ENCODE data around the gene CYB561. TPM values are rescaled to one million over a fixed set of nuclear protein-coding genes. Genes with fewer than 3 reads are reported as not detected.

The CYB561 gene
- polyA plus RNA-seq, 3 donors, result 5.2 to 11.8 (median 8.3) TPM

DNA sequence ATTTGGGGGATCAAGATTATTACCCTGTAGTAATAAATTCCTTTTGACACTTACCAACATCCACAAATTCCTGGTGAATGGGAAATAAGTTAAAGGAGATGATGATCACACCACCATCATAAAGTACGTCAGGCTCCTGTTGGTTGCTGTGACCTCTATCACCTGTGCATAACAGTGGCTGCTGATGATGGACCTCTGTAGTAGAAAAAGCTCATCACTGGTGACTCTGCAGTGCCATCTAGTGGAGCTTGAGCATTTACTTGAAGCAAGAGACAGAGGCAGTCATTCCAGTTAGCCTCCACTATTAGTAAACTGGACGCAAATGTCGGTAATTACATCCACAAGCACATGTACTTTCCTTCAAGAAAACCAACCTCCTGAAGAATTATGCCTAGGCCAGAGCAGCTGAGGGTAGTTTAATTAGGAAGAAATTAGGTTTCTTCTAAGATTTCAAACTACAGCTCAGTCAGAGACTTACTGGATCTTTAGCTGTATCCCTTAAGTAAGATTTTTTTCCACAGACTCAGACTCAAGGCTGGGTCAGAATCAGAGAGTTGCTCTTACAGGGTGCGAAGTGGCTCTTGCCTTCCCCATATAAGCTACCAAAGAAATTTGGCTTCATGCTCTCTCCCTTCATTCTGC lies 39.3 kb downstream of the CYB561 start:
- H3K9me3 ChIP-seq (replicated peaks in 1 of 2; ENCODE audit: control insufficient read depth in 1 of 2, insufficient read depth in 1 of 2, low read length in 2 of 2), result no peaks in the 10 kb centered on the region
- H3K36me3 Mint-ChIP-seq, result peaks cover 13% of the 10 kb centered on the region in 2 donors
- peaks cover 0 to 1% (median 0%) of the 10 kb centered on the region in 3 donors for H3K27me3 Mint-ChIP-seq (ENCODE audit: low read depth in 3 of 3)
- WGBS (ENCODE audit: insufficient coverage), result no CpG with 5 or more reads among the region's 4 CpGs
- peaks cover 0 to 1% (median 0%) of the 10 kb centered on the region in 7 donors for H3K9me3 Mint-ChIP-seq
- H4K20me1 ChIP-seq (ENCODE audit: insufficient read depth, low read length), result no peaks in the 10 kb centered on the region
- intact Hi-C loops (cut with micrococcal nuclease), result loop anchor here (2.0 to 10.0 kb wide), 4 partner anchors 292 to 704 kb away; no protein-coding TSS in a partner anchor
- DNase-seq, result peak; percentile 63 to 74 (median 73)
- peaks cover 2 to 3% of the 10 kb centered on the region in 2 donors for H3K36me3 ChIP-seq (replicated peaks in 1 of 2; ENCODE audit: control insufficient read depth in 1 of 2, insufficient read depth in 2 of 2, low read length in 2 of 2)
- H3K4me3 Mint-ChIP-seq, result no peak overlapping the region
- no peaks in the 10 kb centered on the region for H3K4me1 ChIP-seq (ENCODE audit: control insufficient read depth in 1 of 2, insufficient read depth in 2 of 2, low read length in 2 of 2)
- H3K9ac ChIP-seq (ENCODE audit: insufficient read depth, low read length, poor library complexity, severe bottlenecking), result no peak overlapping the region
- H3K27ac ChIP-seq (ENCODE audit: low read depth in 1 of 2, low read length in 2 of 2), result no peak overlapping the region
- no peak overlapping the region for H3K27ac Mint-ChIP-seq
- no peak overlapping the region for H2AFZ ChIP-seq (ENCODE audit: insufficient read depth, low read depth, low read length, poor library complexity, severe bottlenecking)
- H3K4me2 ChIP-seq (replicated peaks; ENCODE audit: extremely low read depth, low read length, poor library complexity, severe bottlenecking), result no peak overlapping the region
- H3K27me3 ChIP-seq (ENCODE audit: control insufficient read depth in 2 of 2, insufficient read depth in 2 of 2, low read length in 2 of 2), result no peaks in the 10 kb centered on the region
- no peaks in the 10 kb centered on the region for H3K79me2 ChIP-seq (ENCODE audit: insufficient read depth, low read length)
- peaks cover 3% of the 10 kb centered on the region for H3K4me1 Mint-ChIP-seq
- H3K4me3 ChIP-seq (replicated peaks in 1 of 3; ENCODE audit: low read depth in 2 of 3, low read length in 3 of 3), result no peak overlapping the region
- TF ChIP-seq, protein P1, sequence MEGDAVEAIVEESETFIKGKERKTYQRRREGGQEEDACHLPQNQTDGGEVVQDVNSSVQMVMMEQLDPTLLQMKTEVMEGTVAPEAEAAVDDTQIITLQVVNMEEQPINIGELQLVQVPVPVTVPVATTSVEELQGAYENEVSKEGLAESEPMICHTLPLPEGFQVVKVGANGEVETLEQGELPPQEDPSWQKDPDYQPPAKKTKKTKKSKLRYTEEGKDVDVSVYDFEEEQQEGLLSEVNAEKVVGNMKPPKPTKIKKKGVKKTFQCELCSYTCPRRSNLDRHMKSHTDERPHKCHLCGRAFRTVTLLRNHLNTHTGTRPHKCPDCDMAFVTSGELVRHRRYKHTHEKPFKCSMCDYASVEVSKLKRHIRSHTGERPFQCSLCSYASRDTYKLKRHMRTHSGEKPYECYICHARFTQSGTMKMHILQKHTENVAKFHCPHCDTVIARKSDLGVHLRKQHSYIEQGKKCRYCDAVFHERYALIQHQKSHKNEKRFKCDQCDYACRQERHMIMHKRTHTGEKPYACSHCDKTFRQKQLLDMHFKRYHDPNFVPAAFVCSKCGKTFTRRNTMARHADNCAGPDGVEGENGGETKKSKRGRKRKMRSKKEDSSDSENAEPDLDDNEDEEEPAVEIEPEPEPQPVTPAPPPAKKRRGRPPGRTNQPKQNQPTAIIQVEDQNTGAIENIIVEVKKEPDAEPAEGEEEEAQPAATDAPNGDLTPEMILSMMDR (IDR thresholded peaks at IDR 0.05), result peak; percentile 79

DNA sequence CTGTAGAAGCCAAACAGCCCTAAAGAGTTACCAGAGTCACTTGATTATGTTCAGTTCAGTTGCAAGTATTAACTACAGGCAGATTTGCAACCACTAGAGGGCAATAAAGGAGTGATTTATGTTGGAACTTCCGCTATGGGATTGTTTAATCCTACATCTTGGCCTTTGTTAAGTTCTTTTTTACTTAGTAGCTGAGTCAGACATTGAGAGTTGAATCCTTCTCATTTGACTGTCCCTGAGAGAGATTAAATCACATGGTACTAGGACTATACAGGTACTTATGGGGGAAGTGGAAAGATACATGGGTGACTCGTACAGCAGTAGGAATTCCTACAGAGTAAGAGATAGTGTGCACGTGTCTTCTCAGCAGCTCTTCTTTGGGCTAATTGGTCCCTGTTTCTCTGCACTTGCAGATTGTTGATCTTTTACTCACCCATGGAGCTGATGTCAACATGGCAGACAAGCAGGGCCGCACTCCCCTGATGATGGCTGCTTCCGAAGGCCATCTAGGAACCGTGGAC lies 40.3 kb downstream of the CYB561 start:
- H3K9me3 ChIP-seq (replicated peaks in 1 of 2; ENCODE audit: control insufficient read depth in 1 of 2, insufficient read depth in 1 of 2, low read length in 2 of 2), result no peaks in the 10 kb centered on the region
- peaks cover 0 to 1% (median 0%) of the 10 kb centered on the region in 3 donors for H3K27me3 Mint-ChIP-seq (ENCODE audit: low read depth in 3 of 3)
- H3K4me1 ChIP-seq (ENCODE audit: control insufficient read depth in 1 of 2, insufficient read depth in 2 of 2, low read length in 2 of 2), result no peaks in the 10 kb centered on the region
- H3K4me1 Mint-ChIP-seq, result peaks cover 3% of the 10 kb centered on the region
- WGBS (ENCODE audit: insufficient coverage), result 100% methylated on average over 3 of the region's 6 CpGs
- no peak overlapping the region for H3K4me3 Mint-ChIP-seq
- H3K36me3 Mint-ChIP-seq, result peaks cover 7 to 8% of the 10 kb centered on the region in 2 donors
- H3K27ac ChIP-seq (ENCODE audit: low read depth in 1 of 2, low read length in 2 of 2), result no peak overlapping the region
- H3K36me3 ChIP-seq (replicated peaks in 1 of 2; ENCODE audit: control insufficient read depth in 1 of 2, insufficient read depth in 2 of 2, low read length in 2 of 2), result no peaks in the 10 kb centered on the region
- TF ChIP-seq, protein P1 (IDR thresholded peaks at IDR 0.05), result peak; percentile 74
- peaks cover 0 to 1% (median 0%) of the 10 kb centered on the region in 7 donors for H3K9me3 Mint-ChIP-seq
- no peaks in the 10 kb centered on the region for H3K27me3 ChIP-seq (ENCODE audit: control insufficient read depth in 2 of 2, insufficient read depth in 2 of 2, low read length in 2 of 2)
- H3K4me2 ChIP-seq (replicated peaks; ENCODE audit: extremely low read depth, low read length, poor library complexity, severe bottlenecking), result no peak overlapping the region
- no peaks in the 10 kb centered on the region for H3K79me2 ChIP-seq (ENCODE audit: insufficient read depth, low read length)
- H3K27ac Mint-ChIP-seq, result peak overlapping the region in 1 of 7 donors; percentile 27
- DNase-seq, result peak; percentile 39 to 70 (median 64)
- no peaks in the 10 kb centered on the region for H4K20me1 ChIP-seq (ENCODE audit: insufficient read depth, low read length)
- no peak overlapping the region for H3K4me3 ChIP-seq (replicated peaks in 1 of 3; ENCODE audit: low read depth in 2 of 3, low read length in 3 of 3)
- intact Hi-C loops (cut with micrococcal nuclease), result loop anchor here (2.0 to 10.0 kb wide), 4 partner anchors 291 to 703 kb away; no protein-coding TSS in a partner anchor
- no peak overlapping the region for H2AFZ ChIP-seq (ENCODE audit: insufficient read depth, low read depth, low read length, poor library complexity, severe bottlenecking)
- H3K9ac ChIP-seq (ENCODE audit: insufficient read depth, low read length, poor library complexity, severe bottlenecking), result no peak overlapping the region
